GM12878 (cell line): ENCODE data around the gene COTL1. TPM values are rescaled to one million over a fixed set of nuclear protein-coding genes. Genes with fewer than 3 reads are reported as not detected.
A peak's percentile ranks its signal among the peaks of the same experiment; 100 is the strongest.

Source experiments
- ATAC-seq: fragments of 200-7000 bp; cut with Tn5 transposase; 3 replicates; pipeline ENCODE4 v1.9.1; 2020; ENCODE audit warnings: mild to moderate bottlenecking, moderate library complexity
- BruUV-seq: library from RNA; stranded (reverse); fragments of 400-500 nt; replicated peaks from 2 replicates; lab custom pipeline; 2021; lab: Mats Ljungman, UMichigan
- CTCF ChIA-PET: fragments of 300-600 bp; sonication (Branson Sonifier 250); formaldehyde crosslinking; extraction: SDS; loops from one replicate; lab custom pipeline; 2021; ENCODE audit warnings: inconsistent platforms; lab: Yijun Ruan, JAX
- POLR2A ChIA-PET: fragments of 350-600 bp; formaldehyde crosslinking; extraction: SDS; loops from one replicate; lab custom pipeline; 2021; ENCODE audit warnings: inconsistent platforms; lab: Charles Lee
- RAD21 ChIA-PET: fragments of 300-600 bp; sonication (Branson Sonifier 250); formaldehyde crosslinking; loops from one replicate; lab custom pipeline; 2023; ENCODE audit warnings: antibody characterized with exemption; ENCODE audit not compliant: unreplicated experiment; lab: Charles Lee
- SMC1A ChIA-PET: fragments of 300-600 bp; sonication (Branson Sonifier 250); formaldehyde crosslinking; loops from one replicate; lab custom pipeline; 2023; ENCODE audit not compliant: unreplicated experiment, uncharacterized antibody; lab: Charles Lee
- DNase-seq: peaks from one replicate; pipeline ENCODE4 v3.0.0-alpha.2; 2011; ENCODE audit warnings: low read depth, low spot score
- FAIRE-seq: peaks from 3 replicates; lab custom pipeline; 2011; peaks lifted over from hg19 to GRCh38; lab: Jason Lieb, UNC
- H2AFZ ChIP-seq: 2 replicates; pipeline ENCODE4 v1.6.0; 2011; ENCODE audit warnings: low read depth, low read length, control low read depth; ENCODE audit not compliant: control insufficient read depth
- H3K27ac ChIP-seq: 2 replicates; pipeline ENCODE4 v1.5.1; 2011; ENCODE audit warnings: control low read depth; ENCODE audit not compliant: control insufficient read depth, insufficient read depth
- H3K27me3 ChIP-seq, 2 experiments: replicated peaks in 1 of 2; 2 replicates each; pipeline versions ENCODE4 v1.6.0 to v1.6.1; 2011; ENCODE audit warnings: low read length in 1 of 2; ENCODE audit not compliant: control insufficient read depth in 2 of 2, insufficient read depth in 2 of 2
- H3K36me3 ChIP-seq, 2 experiments: 2 replicates each; pipeline ENCODE4 v1.5.1; 2011; ENCODE audit warnings: low read length in 1 of 2; ENCODE audit not compliant: control insufficient read depth in 2 of 2, insufficient read depth in 2 of 2
- H3K4me1 ChIP-seq: 2 replicates; pipeline ENCODE4 v1.6.1; 2011; ENCODE audit warnings: mild to moderate bottlenecking, low read length, moderate library complexity, mixed read lengths; ENCODE audit not compliant: control insufficient read depth, insufficient read depth
- H3K4me2 ChIP-seq: 2 replicates; pipeline ENCODE4 v1.6.0; 2011; ENCODE audit warnings: control low read depth; ENCODE audit not compliant: control insufficient read depth, insufficient read depth
- H3K4me3 ChIP-seq: fragments of 200-600 bp; sonication (generic); 2 replicates; pipeline ENCODE4 v1.5.1; 2016
- H3K79me2 ChIP-seq: 2 replicates; pipeline ENCODE4 v1.6.0; 2011; ENCODE audit warnings: low read length; ENCODE audit not compliant: control insufficient read depth, insufficient read depth
- H3K9ac ChIP-seq: 2 replicates; pipeline ENCODE4 v1.8.0; 2011; ENCODE audit warnings: low read length, control low read depth, mixed read lengths; ENCODE audit not compliant: control insufficient read depth, insufficient read depth
- H3K9me3 ChIP-seq: replicated peaks from 3 replicates; pipeline ENCODE4 v1.5.1; 2011; ENCODE audit warnings: mild to moderate bottlenecking, low read length; ENCODE audit not compliant: control insufficient read depth, insufficient read depth
- H4K20me1 ChIP-seq: 2 replicates; pipeline ENCODE4 v1.6.0; 2011; ENCODE audit not compliant: control insufficient read depth, insufficient read depth
- CHD1 ChIP-seq: IDR thresholded peaks from 2 replicates; pipeline ENCODE4 v1.6.1; 2012; ENCODE audit warnings: low read depth, low read length, improper control_type of control experiment
- EGR1 ChIP-seq, 2 experiments: IDR thresholded peaks; 1 replicate in 1 of 2; 2 replicates in 1 of 2; pipeline ENCODE4 v1.6.1; 2011 to 2012; ENCODE audit warnings: low read depth in 2 of 2, low read length in 2 of 2, borderline replicate concordance in 1 of 2, mild to moderate bottlenecking in 1 of 2, moderate library complexity in 1 of 2
- ETV6 ChIP-seq, 2 experiments: fragments of 450-650 bp in 1 of 2; IDR thresholded peaks in 1 of 2; conservative IDR thresholded peaks in 1 of 2; 2 replicates each; pipeline ENCODE4 v1.6.1; 2014; ENCODE audit warnings: antibody characterized with exemption in 1 of 2, borderline replicate concordance in 1 of 2, low read depth in 1 of 2, mild to moderate bottlenecking in 1 of 2, moderate library complexity in 1 of 2
- FOS ChIP-seq: IDR thresholded peaks from 3 replicates; pipeline ENCODE4 v1.6.1; 2011; ENCODE audit warnings: borderline replicate concordance; ENCODE audit not compliant: insufficient read length; ENCODE audit errors: extremely low read depth
- NFXL1 ChIP-seq: fragments of 450-650 bp; IDR thresholded peaks from 2 replicates; pipeline ENCODE4 v1.6.1; 2017; ENCODE audit warnings: antibody characterized with exemption, mild to moderate bottlenecking, borderline replicate concordance
- NRF1 ChIP-seq: conservative IDR thresholded peaks from 2 replicates; pipeline ENCODE4 v1.6.1; 2011; ENCODE audit warnings: mild to moderate bottlenecking, low read depth, low read length, improper control_type of control experiment
- SIX5 ChIP-seq: IDR thresholded peaks from 2 replicates; pipeline ENCODE4 v1.6.1; 2011; ENCODE audit warnings: mild to moderate bottlenecking, low read depth, low read length, moderate library complexity; ENCODE audit not compliant: severe bottlenecking
- ZSCAN29 ChIP-seq: fragments of 450-650 bp; IDR thresholded peaks from 2 replicates; pipeline ENCODE4 v1.6.1; 2017; ENCODE audit warnings: mild to moderate bottlenecking, moderate library complexity
- WGBS: methylation state at CpG from one replicate; pipeline ENCODE4 v1.1.6; 2016; ENCODE audit warnings: low lambda C conversion rate; ENCODE audit not compliant: insufficient replicate concordance, insufficient coverage; ENCODE audit errors: missing lambda C conversion rate; 5-methylcytosine and 5-hydroxymethylcytosine counted together
- in situ Hi-C: fragments of 300-500 bp; cut with MboI; formaldehyde crosslinking; loops from 9 replicates; pipeline ENCODE4 v1.14.3; 2018; ENCODE audit warnings: mixed read lengths
- intact Hi-C: fragments of 100-400 bp; cut with micrococcal nuclease; formaldehyde crosslinking; loops from one replicate; pipeline ENCODE4 v1.14.2; 2022; ENCODE audit not compliant: unreplicated experiment
- polyA plus RNA-seq, 11 experiments: library from polyadenylated mRNA; depleted of rRNA in 4 of 11; unstranded in 6 of 11; stranded (reverse) in 5 of 11; fragments of >200 nt; fragmentation: Nextera tagmentation in 4 of 11; fragmentation: Illumina TruSeq in 1 of 11; extraction: Ambion mirVana in 4 of 11; extraction: Trizol in 1 of 11; gene quantifications; 1 replicate in 1 of 11; 2 replicates in 10 of 11; pipeline versions ENCODE4 v1.2.1 to v1.2.3, GENCODE V29; 2011 to 2016; ENCODE audit warnings: inconsistent platforms in 2 of 11, missing spikeins in 2 of 11, low read depth in 1 of 11
- total RNA-seq, 4 experiments: library from RNA; depleted of rRNA in 3 of 4; stranded (reverse); fragments of >200 nt in 3 of 4; fragmentation: Illumina TruSeq in 1 of 4; extraction: Trizol in 1 of 4; gene quantifications; 2 replicates each; pipeline versions ENCODE4 v1.2.1 to v1.2.3, GENCODE V29; 2013 to 2021
- TF ChIP-seq, protein P1 (sequence below): fragments of 450-650 bp; IDR thresholded peaks from 2 replicates; pipeline ENCODE4 v1.6.1; 2014; ENCODE audit warnings: mild to moderate bottlenecking
- TF ChIP-seq, protein P2 (sequence below): IDR thresholded peaks from 2 replicates; pipeline ENCODE4 v1.6.1; 2011; ENCODE audit warnings: low read depth, mild to moderate bottlenecking, low read length, moderate library complexity, borderline replicate concordance; ENCODE audit errors: extremely low read depth

Gene COTL1
- total and polyA plus RNA-seq, 10 of the 15 experiments (the other 5 are each of a cell fraction or from before 2014, with no cell fraction given) = 140 to 894 (median 330) TPM

DNA sequence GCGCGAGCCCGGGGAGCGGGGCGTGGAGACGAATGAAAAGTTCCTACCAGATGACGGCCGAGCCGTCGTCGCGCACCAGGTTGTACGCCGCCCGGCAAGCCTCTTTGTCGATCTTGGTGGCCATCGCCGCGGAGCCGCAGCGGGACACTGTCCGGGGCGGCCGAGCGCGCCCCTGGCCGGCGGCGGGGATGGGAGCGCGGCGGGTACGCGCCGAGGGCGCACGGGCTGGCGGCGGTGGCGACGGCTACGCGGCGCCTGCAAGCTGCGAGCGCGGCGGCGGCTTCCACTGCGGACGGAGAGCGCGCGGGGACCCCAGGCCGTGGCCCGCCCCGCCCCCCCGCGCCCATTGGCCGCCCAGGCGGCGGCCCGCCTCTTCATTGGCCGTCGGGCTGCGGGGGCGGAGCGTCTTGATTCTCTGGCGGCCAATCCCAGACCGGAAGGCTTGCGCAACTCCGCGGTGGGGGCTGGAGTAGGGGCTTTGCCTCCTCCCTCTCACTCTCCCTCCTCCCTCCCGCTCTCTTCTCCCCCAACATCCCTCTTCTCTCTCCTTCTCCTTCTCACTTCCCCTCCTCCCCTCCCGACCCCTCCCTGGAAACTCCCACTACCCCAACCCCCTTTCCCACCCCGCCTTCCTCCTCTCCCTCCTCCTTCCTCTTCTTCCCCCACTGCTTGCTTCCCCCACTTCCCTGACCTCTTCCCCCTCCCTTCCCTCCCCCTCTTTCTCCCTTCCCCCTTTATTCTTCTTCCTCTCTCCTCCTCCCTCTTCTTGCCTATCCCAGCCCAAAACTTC, at the start of gene COTL1 (continued):
- peak in 1 of 2 experiments; percentile 73; a peak in 2 of 3 replicates for TF ChIP-seq EGR1 (IDR thresholded peaks at IDR 0.05; ENCODE audit: borderline replicate concordance in 1 of 2, low read depth in 2 of 2, low read length in 2 of 2)
- TF ChIP-seq ZSCAN29 = 0 out of 2 replicates have a peak, but pooled peaks have one; percentile 57
- TF ChIP-seq CHD1 = peak; percentile 45; the same call in 1 of the 2 replicates
- TF ChIP-seq SIX5 = no peak
- TF ChIP-seq FOS = peak; percentile 58
- TF ChIP-seq NRF1 = peak; percentile 41; the same call in 1 of the 2 replicates

DNA sequence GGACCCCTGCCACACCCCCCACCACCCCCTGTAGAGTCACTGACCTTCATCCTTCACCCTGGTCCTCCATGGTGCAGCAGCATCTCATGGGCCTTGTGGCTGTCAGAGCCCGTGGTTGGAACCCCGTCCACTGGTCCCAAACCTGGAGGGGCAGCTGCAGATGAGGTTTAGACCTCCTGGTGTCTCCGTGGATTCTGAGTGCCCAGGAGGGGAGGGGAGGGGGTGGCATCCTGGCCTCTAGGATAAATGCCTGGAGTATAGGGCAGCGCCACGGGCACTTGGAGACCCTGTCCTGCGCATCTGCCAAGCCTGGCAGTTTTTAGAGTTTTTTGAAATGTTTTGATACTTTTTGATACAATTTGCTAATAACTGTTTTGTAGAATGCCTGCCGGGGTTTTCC, 48.0 kb upstream of the COTL1 start:
- DNase-seq = no peak
- H3K79me2 ChIP-seq = no peaks in the 10 kb centered on the region; the same call in 1 of the 2 replicates
- H4K20me1 ChIP-seq = no peaks in the 10 kb centered on the region
- ChIA-PET POLR2A (interaction anchor here (0.7 to 1.2 kb wide), 3 partner anchors 63 to 1262 kb away, joined by 3 to 6 read pairs (median 3); no protein-coding TSS in a partner anchor), CTCF (interaction anchor here (0.9 to 4.8 kb wide), 6 partner anchors 21 to 477 kb away, joined by 3 to 38 read pairs (median 8); no protein-coding TSS in a partner anchor), RAD21 (interaction anchor here (2.6 kb wide), 1 partner anchor 60 kb away, joined by 18 read pairs; no protein-coding TSS in a partner anchor), SMC1A (interaction anchor here (1.2 kb wide), 1 partner anchor 74 kb away, joined by 3 read pairs; no protein-coding TSS in a partner anchor)
- FAIRE-seq = no peak
- no TSS peak for BruUV-seq
- no peaks in the 10 kb centered on the region for H3K27me3 ChIP-seq
- H3K4me1 ChIP-seq = peaks cover 22% of the 10 kb centered on the region
- TF ChIP-seq, protein P1, sequence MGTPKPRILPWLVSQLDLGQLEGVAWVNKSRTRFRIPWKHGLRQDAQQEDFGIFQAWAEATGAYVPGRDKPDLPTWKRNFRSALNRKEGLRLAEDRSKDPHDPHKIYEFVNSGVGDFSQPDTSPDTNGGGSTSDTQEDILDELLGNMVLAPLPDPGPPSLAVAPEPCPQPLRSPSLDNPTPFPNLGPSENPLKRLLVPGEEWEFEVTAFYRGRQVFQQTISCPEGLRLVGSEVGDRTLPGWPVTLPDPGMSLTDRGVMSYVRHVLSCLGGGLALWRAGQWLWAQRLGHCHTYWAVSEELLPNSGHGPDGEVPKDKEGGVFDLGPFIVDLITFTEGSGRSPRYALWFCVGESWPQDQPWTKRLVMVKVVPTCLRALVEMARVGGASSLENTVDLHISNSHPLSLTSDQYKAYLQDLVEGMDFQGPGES = no peak
- TF ChIP-seq, protein P2, sequence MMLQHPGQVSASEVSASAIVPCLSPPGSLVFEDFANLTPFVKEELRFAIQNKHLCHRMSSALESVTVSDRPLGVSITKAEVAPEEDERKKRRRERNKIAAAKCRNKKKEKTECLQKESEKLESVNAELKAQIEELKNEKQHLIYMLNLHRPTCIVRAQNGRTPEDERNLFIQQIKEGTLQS = no peak
- TF ChIP-seq ETV6 (conservative IDR thresholded peaks at IDR 0.05 in 1 of 2, IDR thresholded peaks at IDR 0.05 in 1 of 2; ENCODE audit: borderline replicate concordance in 1 of 2, low read depth in 1 of 2) (no peak), NFXL1 (no peak)
- H3K36me3 ChIP-seq = peaks cover 12 to 25% of the 10 kb centered on the region in 2 experiments
- no peak overlapping the region for H3K4me3 ChIP-seq
- WGBS = 98% methylated on average over 7 of the region's 7 CpGs
- H3K9me3 ChIP-seq = no peaks in the 10 kb centered on the region
- no peak overlapping the region for H2AFZ ChIP-seq
- H3K27ac ChIP-seq = no peak overlapping the region
- no peak overlapping the region for H3K9ac ChIP-seq
- H3K4me2 ChIP-seq = no peak overlapping the region
- intact Hi-C loops = no loop called here
- ATAC-seq = no peak
- in situ Hi-C loops = no loop called here
